GM12865 (cell line): ENCODE results near the gene COPS3.

Source experiments
- DNase-seq: peaks from one replicate; pipeline ENCODE4 v3.0.0; 2010; ENCODE audit warnings: low read depth
- H3K4me3 ChIP-seq: 2 replicates; pipeline ENCODE4 v1.5.1; 2011; ENCODE audit warnings: mild to moderate bottlenecking, low read depth, low read length, control low read depth
- CTCF ChIP-seq: IDR thresholded peaks from 2 replicates; pipeline ENCODE4 v1.5.1; 2011; ENCODE audit warnings: low read length, control low read depth, low read depth, inconsistent platforms; ENCODE audit not compliant: insufficient read depth; ENCODE audit errors: missing control alignments

Gene COPS3

DNA sequence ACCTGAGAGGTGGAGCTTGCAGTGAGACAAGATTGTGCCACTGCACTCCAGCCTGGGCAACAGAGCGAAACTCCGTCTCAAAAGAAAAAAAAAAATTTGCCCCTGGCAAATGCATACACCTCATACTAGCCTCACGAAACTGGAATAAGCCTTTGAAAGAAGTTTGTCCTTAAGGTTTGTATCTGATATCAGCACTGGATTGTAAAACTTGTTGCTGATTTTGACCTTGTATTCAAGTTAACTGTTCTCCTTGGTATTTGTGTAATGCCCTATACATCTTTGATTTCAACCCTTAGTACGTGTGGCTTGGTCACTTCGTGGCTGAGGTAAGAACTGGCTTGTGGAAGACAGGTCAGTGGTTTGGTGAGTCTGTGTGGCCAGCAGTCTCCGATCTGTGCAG lies 37.9 kb downstream of the COPS3 start:
- no peak for TF ChIP-seq CTCF
- DNase-seq: no peak
- no peak overlapping the region for H3K4me3 ChIP-seq

DNA sequence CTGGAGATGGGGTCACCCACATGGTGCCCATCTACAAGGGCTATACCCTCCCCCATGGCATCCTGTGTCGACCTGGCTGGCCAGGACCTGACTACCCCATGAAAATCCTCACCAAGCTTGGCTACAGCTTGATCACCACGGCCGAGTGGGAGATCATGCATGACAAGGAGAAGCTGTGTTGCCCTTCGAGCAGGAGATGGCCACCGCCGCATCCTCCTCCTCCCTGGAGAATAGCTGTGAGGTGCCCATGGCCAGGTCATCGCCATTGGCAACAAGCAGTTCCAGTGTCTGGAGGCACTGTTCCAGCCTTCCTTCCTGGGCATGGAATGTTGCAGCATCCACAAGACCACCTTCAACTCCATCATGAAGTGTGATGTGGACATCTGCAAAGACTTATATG lies 38.8 kb downstream of the COPS3 start:
- DNase-seq: no peak
- TF ChIP-seq CTCF: no peak
- no peak overlapping the region for H3K4me3 ChIP-seq

- DNase-seq: no peak
- no peak overlapping the region for H3K4me3 ChIP-seq
- TF ChIP-seq CTCF: no peak
Measured at GRCh38 chr17:17241656-17242055, 39.4 kb downstream of the COPS3 start.

DNA sequence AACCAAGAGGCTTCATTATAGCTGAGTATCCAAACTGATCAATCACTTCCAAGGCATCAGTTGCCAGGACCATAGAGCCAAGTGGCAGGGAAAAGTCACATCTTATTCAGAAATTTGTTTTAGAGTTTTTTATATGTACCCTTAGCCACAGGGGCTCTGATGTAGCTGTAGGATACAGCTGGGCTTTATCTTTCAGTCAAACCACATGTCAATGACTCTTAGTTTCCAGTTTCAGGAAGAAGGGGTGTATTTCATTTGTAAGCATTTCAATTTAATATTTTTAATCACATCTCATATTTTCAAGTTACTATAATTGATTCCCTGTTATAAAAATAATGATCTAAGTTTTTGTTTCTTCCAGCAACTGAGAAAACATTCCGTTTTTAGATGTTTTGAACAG lies 41.2 kb downstream of the COPS3 start:
- DNase-seq: peak; percentile 15
- TF ChIP-seq CTCF: no peak
- H3K4me3 ChIP-seq: no peak overlapping the region

DNA sequence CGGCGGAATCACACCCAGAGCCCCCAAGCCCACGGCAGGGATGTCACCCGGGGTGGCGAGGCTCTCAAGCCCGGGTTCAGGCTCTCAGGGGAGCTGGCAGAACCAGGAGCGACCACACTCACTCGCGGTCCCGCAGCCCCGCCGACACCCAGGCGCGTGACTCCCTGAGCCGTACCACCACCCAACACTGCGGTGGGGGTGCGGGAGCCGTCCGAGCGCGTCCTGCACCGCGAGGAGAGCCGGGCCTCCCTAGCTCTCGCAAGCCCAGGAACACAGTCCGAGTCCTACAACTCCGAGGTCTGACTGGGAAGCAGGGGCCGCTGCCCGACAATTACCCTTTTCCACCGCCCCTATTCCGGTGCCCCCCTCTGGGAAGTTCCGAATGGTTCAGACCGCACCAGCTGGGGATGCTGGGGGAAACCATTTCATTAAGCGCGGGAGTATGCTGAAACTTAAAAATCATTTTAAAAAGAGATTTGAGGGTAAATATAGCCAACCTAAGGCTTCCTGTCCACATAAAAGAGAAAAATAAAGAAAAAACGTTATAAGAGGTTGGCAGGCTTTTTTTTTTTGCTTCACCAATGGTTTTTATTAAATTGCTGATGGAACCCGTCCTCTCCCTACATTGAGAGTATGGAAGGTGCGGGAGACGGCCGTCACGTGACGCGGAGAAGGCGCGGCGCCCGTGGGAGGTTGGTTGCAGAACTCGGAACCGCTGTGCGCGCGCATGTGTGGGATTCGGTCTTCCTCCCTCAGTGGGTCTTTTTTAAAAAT lies 43.8 kb downstream of the COPS3 start, which contains the start of gene FLCN:
FLCN (minus strand) TSS at position 143 of the 774 bp plus-strand sequence. CDS start 9,031 bp downstream, outside the sequence.
- TF ChIP-seq CTCF: no peak
- H3K4me3 ChIP-seq: peak within 1 kb of the TSS; percentile 91
- DNase-seq: peak; percentile 93

GRCh38 chr17:17236295-17237025 lies 44.6 kb downstream of the COPS3 start:
- H3K4me3 ChIP-seq: peak overlapping the region; percentile 91
- TF ChIP-seq CTCF: no peak
- DNase-seq: peak; percentile 13
